ENCODE results near the gene TIMM23.
"Not testable (repeated sequence)": the region's sequence is repeated elsewhere in the genome, so short reads cannot be mapped to it uniquely, and the experiment has no call there.

DNA sequence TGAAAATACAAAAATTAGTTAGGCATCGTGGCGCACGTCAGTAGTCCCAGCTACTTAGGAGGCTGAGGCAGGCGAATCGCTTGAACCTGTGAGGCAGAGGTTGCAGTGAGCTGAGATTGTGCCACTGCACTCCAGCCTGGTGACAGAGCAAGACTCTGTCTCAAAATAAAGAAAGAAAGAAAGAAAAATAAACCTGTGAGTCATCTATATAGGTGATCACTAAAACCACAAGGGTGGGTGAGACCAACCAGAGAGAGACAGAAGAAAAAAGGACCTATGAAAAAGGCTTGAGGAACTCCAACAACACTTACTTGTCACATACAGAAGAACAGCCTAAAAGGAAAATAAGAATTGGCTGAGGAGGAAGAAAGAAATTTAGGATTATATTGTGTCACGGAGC is 14.4 kb upstream of the TIMM23 start:
- TF ChIP-seq EZH2 (IDR thresholded peaks at IDR 0.05; ENCODE audit: borderline replicate concordance, insufficient read depth, low read depth, low read length, poor library complexity, severe bottlenecking) = not testable (repeated sequence)
- TF ChIP-seq, protein P1, sequence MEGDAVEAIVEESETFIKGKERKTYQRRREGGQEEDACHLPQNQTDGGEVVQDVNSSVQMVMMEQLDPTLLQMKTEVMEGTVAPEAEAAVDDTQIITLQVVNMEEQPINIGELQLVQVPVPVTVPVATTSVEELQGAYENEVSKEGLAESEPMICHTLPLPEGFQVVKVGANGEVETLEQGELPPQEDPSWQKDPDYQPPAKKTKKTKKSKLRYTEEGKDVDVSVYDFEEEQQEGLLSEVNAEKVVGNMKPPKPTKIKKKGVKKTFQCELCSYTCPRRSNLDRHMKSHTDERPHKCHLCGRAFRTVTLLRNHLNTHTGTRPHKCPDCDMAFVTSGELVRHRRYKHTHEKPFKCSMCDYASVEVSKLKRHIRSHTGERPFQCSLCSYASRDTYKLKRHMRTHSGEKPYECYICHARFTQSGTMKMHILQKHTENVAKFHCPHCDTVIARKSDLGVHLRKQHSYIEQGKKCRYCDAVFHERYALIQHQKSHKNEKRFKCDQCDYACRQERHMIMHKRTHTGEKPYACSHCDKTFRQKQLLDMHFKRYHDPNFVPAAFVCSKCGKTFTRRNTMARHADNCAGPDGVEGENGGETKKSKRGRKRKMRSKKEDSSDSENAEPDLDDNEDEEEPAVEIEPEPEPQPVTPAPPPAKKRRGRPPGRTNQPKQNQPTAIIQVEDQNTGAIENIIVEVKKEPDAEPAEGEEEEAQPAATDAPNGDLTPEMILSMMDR (IDR thresholded peaks at IDR 0.05) = not testable (repeated sequence)

All from B cell (primary cell).